HG03139 (cell line): ENCODE data around the gene PTPN13.
"Not testable (repeated sequence)": the region's sequence is repeated elsewhere in the genome, so short reads cannot be mapped to it uniquely, and the experiment has no call there.

ENCODE experiments used
- ATAC-seq: cut with Tn5 transposase; IDR thresholded peaks from one replicate; pipeline ENCODE4 v1.9.1; 2021; ENCODE audit not compliant: unreplicated experiment

Gene PTPN13

DNA sequence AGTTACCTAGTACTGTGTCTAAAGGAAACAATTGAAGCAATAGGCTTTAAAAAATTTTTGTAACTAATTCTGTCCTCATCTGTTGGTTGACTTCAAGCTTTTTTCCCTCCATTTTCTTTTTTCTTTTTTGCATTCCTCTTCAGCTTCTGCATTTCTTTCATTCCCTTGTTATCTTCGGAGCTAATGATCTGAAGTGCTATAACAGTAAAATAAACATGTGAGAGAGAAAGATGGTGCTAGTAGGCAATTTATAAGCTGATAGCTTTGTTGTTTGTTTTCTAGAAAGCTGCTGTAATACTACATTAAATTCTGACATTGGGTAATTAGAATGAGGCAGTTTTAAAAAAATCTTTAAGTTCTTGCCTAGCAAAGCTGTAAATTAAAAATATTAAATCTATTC lies 37.1 kb downstream of the PTPN13 start:
- ATAC-seq, result no peak

- no peak for ATAC-seq
Observed at GRCh38 chr4:86633854-86634253, 39.7 kb downstream of the PTPN13 start.

DNA sequence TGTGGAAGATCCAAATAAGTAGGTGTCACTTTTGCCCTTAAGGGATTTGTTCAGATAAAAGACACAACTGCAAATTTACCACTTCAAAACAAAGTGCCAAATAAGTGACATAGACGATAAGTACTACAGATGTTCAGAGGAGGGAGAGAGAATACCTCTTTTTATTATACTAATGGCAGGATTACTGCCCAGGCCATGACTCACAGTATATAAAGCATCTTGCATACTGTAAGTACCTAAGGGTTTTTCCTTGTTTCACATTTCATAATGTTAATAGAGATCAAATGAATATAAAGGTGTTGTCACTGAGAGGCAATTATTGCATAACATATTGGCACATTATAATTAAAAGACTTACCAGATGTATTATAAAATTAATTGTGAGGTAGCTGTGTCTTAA lies 46.4 kb downstream of the PTPN13 start:
- ATAC-seq, result no peak

- ATAC-seq, result no peak
Observed at GRCh38 chr4:86641516-86642090, 47.5 kb downstream of the PTPN13 start.

DNA sequence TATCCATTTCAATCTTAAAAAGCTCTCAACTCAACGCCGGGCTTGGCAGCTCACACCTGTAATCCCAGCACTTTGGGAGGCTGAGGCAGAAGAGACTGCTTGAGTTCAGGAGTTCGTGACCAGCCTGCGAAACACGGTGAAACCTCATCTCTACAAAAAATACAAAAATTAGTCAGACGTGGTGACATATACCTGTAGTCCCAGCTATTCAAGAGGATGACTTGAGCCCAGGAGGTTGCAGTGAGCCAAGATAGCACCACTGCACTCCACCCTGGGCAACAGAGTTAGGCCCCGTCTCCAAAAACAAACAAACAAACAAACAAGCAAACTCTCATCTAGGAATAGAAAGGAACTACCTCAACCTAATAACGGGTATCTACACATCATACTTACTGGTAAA lies 50.8 kb downstream of the PTPN13 start:
- ATAC-seq, result no peak

DNA sequence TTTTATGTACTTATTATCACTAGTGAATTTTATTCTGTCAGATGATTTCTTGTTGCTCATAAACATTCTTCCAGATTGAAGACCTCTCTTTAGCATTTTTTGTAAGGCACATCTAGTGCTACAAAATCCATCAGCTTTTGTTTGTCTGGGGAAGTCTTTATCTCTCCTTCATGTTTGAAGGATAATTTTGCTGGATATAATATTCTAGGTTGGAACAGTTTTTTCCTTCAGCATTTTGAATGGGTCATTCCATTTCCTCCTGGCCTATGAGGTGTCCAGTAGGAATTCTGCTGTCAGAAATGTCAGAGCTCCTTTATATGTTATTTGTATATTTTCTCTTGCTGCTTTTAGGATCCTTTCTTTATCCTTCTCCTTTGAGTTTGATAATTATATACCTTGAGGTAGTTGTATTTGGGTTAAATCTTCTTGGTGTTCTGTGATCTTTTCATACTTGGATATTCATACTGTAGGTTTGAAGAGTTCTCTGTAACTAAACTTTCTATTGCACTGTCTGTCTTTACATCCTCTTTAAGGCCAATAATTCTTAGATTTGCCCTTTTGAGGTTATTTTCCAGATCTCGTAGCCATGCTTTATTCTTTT lies 58.3 kb downstream of the PTPN13 start:
- no peak for ATAC-seq

GRCh38 chr4:86653237-86653865 lies 59.2 kb downstream of the PTPN13 start:
- no peak for ATAC-seq

- not testable (repeated sequence) for ATAC-seq
Observed at GRCh38 chr4:86656781-86657180, 62.7 kb downstream of the PTPN13 start.

GRCh38 chr4:86657382-86657781 lies 63.3 kb downstream of the PTPN13 start:
- no peak for ATAC-seq

GRCh38 chr4:86657910-86658309 lies 63.8 kb downstream of the PTPN13 start:
- no peak for ATAC-seq

- ATAC-seq, result no peak
Observed at GRCh38 chr4:86660401-86660800, 66.3 kb downstream of the PTPN13 start.

GRCh38 chr4:86661006-86661405 lies 66.9 kb downstream of the PTPN13 start:
- ATAC-seq, result no peak

- ATAC-seq, result no peak
Observed at GRCh38 chr4:86661418-86661817, 67.3 kb downstream of the PTPN13 start.

- no peak for ATAC-seq
Observed at GRCh38 chr4:86664959-86665358, 70.8 kb downstream of the PTPN13 start.

DNA sequence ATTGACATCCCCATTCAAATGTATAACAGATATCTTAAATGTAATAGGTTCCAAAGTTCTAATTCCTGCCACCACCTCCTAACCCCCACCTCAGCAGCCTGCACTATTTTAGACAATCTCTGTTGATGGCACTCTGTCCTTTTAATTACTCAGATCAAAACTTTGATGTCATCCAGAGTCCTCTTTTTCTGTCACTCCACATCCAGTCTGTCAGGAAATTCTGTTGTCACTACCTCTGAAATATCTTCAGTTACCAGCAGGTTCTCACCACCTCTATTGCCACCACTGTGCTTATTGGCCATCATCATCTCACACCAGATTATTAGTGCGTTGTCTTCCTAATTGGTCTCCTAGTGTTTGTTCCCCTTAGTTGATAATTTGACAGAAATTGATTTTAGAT lies 76.2 kb downstream of the PTPN13 start:
- no peak for ATAC-seq

- ATAC-seq, result no peak
Observed at GRCh38 chr4:86670756-86671155, 76.6 kb downstream of the PTPN13 start.

GRCh38 chr4:86675548-86675947 lies 81.4 kb downstream of the PTPN13 start:
- ATAC-seq, result no peak

DNA sequence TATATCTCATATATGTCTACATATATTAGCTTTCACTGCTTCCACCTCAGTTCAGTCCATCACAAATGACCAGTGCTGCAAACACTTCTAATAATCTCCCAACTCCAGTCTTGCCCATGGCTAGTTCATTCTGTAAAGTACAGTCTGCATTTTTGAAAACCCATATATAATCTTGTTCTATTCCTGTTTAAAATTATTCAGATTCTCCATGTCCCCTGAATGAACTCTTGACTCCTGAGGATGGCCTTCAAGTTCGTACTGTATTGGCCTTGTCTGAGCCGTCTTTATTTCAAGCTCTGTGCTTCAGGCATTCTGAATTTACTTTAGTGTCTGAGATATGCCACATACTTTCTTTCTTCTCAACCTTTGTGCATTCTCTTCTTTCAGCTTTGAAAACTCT lies 84.7 kb downstream of the PTPN13 start:
- no peak for ATAC-seq

DNA sequence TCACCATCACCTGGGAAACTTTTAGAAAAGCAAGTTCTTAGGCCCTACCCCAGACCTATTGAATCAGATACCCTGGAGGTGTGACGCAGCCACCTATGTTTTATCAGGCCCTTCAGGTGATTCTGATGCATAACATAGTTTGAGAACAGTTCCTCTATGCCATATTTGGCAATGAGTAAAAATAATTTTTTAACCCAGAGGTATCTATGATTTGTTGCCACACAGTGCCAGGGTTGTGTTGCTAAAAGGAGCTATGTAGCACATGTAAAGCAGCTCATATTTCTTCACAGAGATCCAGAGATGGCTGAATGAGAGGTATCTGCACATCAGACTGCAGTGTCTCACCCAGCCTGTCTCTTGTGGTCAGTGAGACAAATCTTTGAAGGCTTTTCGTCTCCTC lies 85.3 kb downstream of the PTPN13 start:
- ATAC-seq, result no peak

DNA sequence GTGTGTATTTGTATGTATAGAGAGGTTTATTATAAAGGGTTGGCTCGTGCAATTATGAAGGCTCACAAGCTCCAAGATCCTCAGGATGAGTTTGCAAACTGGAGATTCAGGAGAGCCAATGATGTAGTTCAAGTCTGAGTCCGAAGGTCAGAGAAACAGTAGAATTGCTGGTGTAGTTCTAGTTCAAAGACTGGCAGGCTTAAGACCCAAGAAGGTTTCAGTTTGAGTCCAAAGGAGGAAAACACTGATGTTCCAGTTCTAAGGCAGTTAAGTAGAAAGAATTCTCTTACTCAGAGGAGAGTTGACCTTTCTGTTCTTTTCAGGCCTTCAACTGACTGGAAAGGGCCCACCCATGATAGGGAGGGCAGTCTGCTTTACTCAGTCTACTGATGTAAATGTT lies 89.1 kb downstream of the PTPN13 start:
- ATAC-seq, result no peak

GRCh38 chr4:86683983-86684382 lies 89.9 kb downstream of the PTPN13 start:
- ATAC-seq, result no peak

DNA sequence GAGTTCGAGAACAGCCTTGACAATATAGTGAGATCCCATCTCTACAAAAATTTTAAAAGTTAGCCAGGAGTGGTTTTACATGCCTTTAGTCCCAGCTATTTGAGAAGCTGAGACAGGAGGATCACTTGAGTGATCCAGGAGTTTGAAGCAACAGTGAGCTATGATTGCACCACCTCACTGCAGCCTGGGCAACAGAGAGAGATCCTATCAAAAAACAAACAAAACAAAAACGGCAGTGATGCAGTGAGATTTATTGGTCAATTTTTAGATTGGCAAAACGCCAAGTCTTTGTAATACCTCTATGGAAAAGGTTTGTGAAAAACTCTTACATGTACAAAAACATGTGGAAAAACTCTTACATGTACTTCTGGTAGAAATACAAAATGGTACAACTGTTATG lies 91.3 kb downstream of the PTPN13 start:
- ATAC-seq, result no peak

- no peak for ATAC-seq
Observed at GRCh38 chr4:86686741-86687140, 92.6 kb downstream of the PTPN13 start.
